HCT116 (cell line): ENCODE data around the gene RTL10. TPM values are rescaled to one million over a fixed set of nuclear protein-coding genes. Genes with fewer than 3 reads are reported as not detected.

Experiments
- CBX3 ChIP-seq: IDR thresholded peaks from 2 replicates; pipeline ENCODE4 v1.6.1; 2012; ENCODE audit warnings: low read depth
- EGR1 ChIP-seq: IDR thresholded peaks from 2 replicates; pipeline ENCODE4 v1.6.1; 2012; ENCODE audit warnings: low read depth
- EZH2phosphoT487 ChIP-seq: fragments of 200-600 bp; IDR thresholded peaks from 2 replicates; pipeline ENCODE4 v1.6.1; 2018; ENCODE audit warnings: antibody characterized with exemption, borderline replicate concordance
- POLR2A ChIP-seq: IDR thresholded peaks from 2 replicates; pipeline ENCODE4 v1.7.0; 2011; ENCODE audit warnings: borderline replicate concordance; ENCODE audit not compliant: insufficient read depth, insufficient read length; ENCODE audit errors: extremely low read depth
- POLR2AphosphoS5 ChIP-seq: IDR thresholded peaks from 2 replicates; pipeline ENCODE4 v1.6.1; 2011; ENCODE audit warnings: mild to moderate bottlenecking, low read depth, low read length, moderate library complexity
- REST ChIP-seq: IDR thresholded peaks from 2 replicates; pipeline ENCODE4 v1.6.1; 2012; ENCODE audit warnings: low read depth
- SIN3A ChIP-seq: IDR thresholded peaks from 2 replicates; pipeline ENCODE4 v1.6.1; 2012; ENCODE audit warnings: low read depth
- SP1 ChIP-seq: IDR thresholded peaks from 2 replicates; pipeline ENCODE4 v1.6.1; 2012; ENCODE audit warnings: low read depth
- SRF ChIP-seq: IDR thresholded peaks from 2 replicates; pipeline ENCODE4 v1.6.1; 2012; ENCODE audit warnings: low read depth
- YY1 ChIP-seq: IDR thresholded peaks from 2 replicates; pipeline ENCODE4 v1.6.1; 2011; ENCODE audit warnings: low read length, low read depth, moderate library complexity, mild to moderate bottlenecking; ENCODE audit not compliant: insufficient replicate concordance; ENCODE audit errors: extremely low read depth
- ZNF274 ChIP-seq: fragments of 200-500 bp; sonication (Bioruptor generic); IDR thresholded peaks from 2 replicates; pipeline ENCODE4 v1.6.1; 2014; ENCODE audit warnings: mild to moderate bottlenecking, low read depth, low read length, inconsistent platforms
- total RNA-seq: library from RNA; stranded (reverse); gene quantifications from one replicate; pipeline ENCODE4 v1.2.1, GENCODE V29; 2021; ENCODE audit not compliant: unreplicated experiment

Gene RTL10
- total RNA-seq, 1 experiment from 2014 or later = 24.6 TPM

GRCh38 chr22:19819911-19820879 lies 34.5 kb downstream of the RTL10 start (continued):
- TF ChIP-seq POLR2AphosphoS5 = no peak
- TF ChIP-seq YY1 = no peak
- TF ChIP-seq SP1 = no peak
- TF ChIP-seq EGR1 = no peak
- no peak for TF ChIP-seq EZH2phosphoT487
- TF ChIP-seq CBX3 = no peak
- TF ChIP-seq POLR2A = no peak
- no peak for TF ChIP-seq ZNF274
- TF ChIP-seq SIN3A = no peak
- no peak for TF ChIP-seq REST
- TF ChIP-seq SRF = no peak
